T1000 (cell line): ENCODE data around the gene TRAPPC6A.
"Not testable (repeated sequence)": the region's sequence is repeated elsewhere in the genome, so short reads cannot be mapped to it uniquely, and the experiment has no call there.

Source experiments
- DNase-seq: peaks from one replicate; lab custom pipeline; 2025; ENCODE audit warnings: mixed read lengths; lab: John Stamatoyannopoulos, UW

Gene TRAPPC6A

DNA sequence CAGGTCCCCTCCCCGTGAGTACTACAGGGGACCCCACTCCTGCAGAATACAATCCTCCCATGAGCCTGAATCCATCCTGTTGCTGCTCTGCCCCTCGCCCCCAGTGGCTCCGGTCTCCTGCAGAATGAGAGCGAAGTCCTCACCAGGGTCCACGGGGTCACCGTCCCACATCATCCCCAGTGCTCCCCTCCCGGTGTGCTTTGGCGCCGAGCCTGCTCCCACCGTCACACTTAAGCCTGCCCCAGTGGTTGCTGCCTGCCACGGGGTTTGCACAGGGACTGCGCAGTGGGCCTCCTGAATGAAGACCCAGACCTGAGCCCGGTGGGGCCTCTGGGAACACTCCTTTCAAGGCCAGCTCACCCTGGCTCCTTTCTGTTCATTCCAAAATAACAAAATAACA lies 47.8 kb downstream of the TRAPPC6A start:
- DNase-seq, result no peak

- DNase-seq, result no peak
Measured at GRCh38 chr19:45128806-45129205, 49.2 kb downstream of the TRAPPC6A start.

DNA sequence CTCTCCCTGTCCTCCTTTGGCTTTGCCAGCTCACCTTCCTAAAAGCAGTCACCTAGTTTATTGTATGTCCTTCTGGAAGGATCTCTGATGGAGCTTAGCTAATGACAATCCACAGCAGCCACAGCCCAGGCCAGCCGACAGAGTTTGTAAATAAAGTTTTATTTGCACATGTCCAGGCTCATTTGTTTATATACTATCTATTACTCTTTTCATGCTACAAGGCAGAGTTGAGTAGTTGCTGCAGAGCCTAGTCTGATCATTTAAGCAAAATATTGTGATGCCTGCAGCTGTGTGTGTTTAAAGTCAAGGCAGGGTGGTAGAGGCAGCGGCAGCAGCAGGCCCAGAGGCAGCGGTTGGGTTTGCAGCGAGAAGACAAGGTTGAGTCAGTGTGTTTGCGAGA lies 49.9 kb downstream of the TRAPPC6A start:
- no peak for DNase-seq

DNA sequence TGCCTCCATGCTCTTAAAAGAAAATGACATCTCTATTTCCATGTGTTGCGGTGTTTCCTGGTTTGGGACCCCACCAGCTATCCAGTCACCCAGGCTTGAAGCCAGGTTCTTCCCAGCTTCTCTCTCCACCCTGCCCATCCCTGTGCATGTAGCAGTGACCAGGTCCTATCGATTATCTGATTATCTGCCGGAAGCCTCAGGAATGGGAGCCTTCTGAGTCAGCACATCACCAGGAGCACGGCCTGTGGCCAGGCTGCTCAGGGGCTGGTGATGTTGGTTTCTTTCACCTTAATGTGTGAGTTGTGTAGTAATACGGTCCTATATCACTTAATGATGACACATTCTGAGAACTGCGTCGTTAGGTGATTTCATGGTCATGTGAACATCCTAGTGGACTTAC lies 51.4 kb downstream of the TRAPPC6A start:
- no peak for DNase-seq

DNA sequence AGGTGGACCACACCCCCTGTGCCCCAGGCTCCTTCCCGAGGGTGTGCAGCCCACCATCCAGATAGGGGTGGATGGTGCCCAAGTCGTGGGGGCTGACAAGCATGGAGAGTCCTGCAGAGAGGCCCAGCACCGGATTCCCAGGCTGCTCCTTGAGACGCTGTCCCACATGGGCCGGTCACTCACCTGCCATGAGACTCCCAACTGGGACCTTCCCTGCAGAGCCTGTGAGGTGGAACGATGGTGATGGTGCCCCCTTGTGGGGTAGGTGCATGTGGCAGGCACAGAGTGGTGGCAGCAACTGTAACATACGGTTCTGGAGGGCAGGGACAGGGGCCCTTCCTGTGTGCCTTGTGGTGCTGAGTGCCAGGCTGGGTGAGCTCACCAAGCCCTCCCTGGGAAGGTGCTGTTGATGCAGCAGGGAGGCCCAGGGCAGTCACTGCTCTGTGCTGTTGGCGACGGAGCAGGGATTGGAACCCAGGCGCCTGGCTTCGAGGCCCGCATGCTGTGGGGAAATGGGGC lies 52.0 kb downstream of the TRAPPC6A start:
- DNase-seq, result no peak

- DNase-seq, result no peak
Measured at GRCh38 chr19:45125360-45125759, 52.7 kb downstream of the TRAPPC6A start.

GRCh38 chr19:45124021-45124420 lies 54.0 kb downstream of the TRAPPC6A start:
- DNase-seq, result no peak

- no peak for DNase-seq
Measured at GRCh38 chr19:45123440-45123850, 54.6 kb downstream of the TRAPPC6A start.

GRCh38 chr19:45122832-45123231 lies 55.2 kb downstream of the TRAPPC6A start:
- no peak for DNase-seq

DNA sequence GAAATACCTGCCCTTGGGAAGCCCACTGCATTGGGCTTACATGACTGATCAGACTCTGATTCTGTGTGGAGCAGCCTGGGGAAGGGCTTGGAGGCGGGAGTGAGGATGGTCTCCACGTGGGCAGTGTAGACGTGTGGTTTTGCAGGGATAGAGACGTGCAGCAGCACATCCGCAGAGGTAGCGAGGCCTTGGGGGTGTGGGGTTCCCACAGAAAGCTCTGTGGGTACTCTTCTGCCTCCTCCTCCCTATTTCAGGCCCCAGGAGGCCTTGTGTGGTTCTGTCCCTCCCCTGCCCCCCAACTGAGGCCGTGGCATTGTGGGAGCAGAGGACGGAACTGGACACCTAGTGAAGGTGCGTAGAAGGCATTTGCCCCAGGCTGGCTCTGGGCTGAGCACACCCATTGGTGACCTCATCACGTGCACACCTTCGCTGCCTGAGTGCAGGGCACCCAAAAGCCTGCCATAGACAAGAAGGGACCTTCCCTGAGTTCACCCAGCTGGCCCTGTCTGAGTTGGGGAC lies 56.2 kb downstream of the TRAPPC6A start:
- no peak for DNase-seq

GRCh38 chr19:45119582-45119981 lies 58.5 kb downstream of the TRAPPC6A start:
- DNase-seq, result no peak

DNA sequence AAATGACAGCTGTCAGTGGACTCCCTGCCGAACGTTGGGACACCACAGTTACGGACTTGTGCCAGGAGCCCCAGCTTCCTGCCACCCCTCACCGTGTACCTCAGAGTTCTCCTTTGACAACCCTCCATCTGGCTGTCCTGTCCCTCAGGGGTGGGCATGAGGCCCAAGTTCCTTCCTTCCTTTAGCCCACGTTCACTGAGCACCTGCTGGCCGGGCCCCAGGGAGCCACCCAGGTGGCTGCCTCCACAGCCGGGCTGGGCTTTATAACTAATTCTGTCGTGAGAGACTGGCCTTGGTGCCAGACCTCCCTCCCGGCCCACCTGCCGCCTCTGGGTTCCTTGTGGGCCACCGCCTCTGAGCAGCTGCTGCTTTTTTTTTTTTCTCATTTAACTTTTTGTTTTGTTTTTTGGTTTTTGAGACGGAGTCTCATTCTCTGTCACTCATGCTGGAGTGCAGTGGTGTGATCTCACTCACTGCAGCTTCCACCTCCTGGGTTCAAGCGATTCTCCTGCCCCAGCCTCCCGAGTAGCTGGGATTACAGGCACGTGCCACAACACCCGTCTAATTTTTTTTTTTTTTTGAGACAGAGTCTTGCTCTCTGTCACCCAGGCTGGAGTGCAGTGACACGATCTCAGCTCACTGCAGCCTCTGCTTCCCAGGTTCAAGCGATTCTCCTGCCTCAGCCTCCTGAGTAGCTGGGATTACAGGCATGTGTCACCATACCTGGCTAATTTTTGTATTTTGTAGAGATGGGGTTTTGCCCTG lies 59.3 kb downstream of the TRAPPC6A start:
- not testable (repeated sequence) for DNase-seq

GRCh38 chr19:45118106-45118505 lies 59.9 kb downstream of the TRAPPC6A start:
- no peak for DNase-seq

GRCh38 chr19:45117671-45118070 lies 60.4 kb downstream of the TRAPPC6A start:
- DNase-seq, result no peak

DNA sequence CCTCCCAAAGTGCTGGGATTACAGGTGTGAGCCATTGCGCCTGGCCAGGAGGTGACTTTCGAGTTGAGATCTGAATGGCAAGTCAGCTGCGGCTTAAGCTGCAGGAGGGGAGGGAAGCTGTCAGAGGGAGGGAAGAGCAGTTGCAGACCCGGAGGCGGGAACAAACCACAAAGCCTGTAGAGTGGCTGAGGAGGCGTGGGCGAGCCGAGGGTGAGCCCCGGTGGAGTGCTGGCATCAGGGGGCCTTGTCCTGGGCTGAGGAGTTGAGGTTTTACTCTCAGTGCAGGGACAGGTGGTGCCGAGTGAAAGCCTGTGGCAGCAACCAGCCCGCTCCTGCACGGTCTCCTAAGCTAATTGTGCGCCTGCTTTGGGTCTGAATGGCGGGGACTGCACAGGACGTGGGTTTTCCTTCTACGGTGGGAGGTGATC lies 60.9 kb downstream of the TRAPPC6A start:
- no peak for DNase-seq

DNA sequence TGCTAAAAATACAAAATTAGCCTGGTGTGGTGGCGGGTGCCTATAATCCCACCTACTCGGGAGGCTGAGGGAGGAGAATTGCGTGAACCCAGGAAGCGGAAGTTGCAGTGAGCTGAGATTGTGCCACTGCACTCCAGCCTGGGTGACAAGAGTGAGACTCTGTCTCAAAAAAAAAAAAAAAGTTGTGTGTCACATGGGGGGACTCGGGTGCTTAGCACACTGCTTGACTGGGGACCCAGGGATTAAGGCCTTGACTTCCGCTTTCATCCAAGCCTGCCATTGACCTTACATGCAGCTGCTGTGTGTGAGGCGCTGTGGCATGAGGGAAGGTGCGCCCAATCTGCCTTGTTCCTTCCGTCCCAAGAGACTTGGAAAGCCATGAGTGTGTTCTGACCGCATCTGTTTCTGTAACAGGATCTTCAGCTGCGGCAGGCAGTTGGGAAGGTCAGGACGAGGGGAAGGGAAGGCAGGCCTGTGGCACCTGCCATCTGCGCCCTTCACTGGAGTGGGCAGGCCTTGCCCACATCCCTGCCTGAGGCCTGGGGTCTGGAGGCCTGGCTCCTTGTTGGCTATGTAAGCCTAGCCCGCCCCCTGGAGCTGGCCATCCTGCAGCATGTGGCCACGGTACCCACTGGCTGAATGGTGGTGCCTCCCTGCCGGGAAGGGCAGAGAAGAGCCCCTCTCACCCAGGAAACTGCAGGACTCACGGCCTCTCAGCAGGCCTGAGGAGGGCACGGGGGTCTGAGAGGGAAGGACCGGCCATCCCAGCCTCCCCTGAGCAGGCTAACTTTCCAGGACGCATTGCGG lies 62.0 kb downstream of the TRAPPC6A start:
- DNase-seq, result no peak

- no peak for DNase-seq
Measured at GRCh38 chr19:45114116-45114515, 63.9 kb downstream of the TRAPPC6A start.

DNA sequence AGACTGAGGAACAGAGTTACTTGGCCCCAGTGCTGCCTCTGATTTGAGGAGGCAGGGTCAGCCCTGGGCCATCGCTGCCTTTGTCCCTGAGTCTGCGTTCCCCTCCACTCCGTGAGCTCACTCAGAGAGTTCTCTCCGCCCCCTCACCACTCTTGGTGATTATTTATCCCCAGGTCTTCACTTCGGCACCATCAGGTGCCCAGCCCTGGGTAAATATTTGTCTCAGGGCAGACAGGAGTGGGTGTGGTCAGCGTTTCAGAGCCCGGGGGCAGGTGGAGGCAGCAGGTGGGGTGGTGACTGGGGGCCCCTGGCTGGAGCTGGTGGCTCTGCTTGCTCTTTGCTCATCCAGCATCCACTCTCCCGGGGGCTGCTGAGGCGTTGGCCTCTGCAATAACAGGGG lies 64.4 kb downstream of the TRAPPC6A start:
- no peak for DNase-seq
